ENCODE results near the gene DDIT4. TPM values are rescaled to one million over a fixed set of nuclear protein-coding genes. Genes with fewer than 3 reads are reported as not detected.

DDIT4 gene
- total and polyA plus RNA-seq, 9 of the 15 experiments (the other 6 are each of a cell fraction or from before 2014, with no cell fraction given), result 8.2 to 675 (median 159) TPM

- no peak for TF ChIP-seq MGA (IDR thresholded peaks at IDR 0.05)
- TF ChIP-seq, protein P1, sequence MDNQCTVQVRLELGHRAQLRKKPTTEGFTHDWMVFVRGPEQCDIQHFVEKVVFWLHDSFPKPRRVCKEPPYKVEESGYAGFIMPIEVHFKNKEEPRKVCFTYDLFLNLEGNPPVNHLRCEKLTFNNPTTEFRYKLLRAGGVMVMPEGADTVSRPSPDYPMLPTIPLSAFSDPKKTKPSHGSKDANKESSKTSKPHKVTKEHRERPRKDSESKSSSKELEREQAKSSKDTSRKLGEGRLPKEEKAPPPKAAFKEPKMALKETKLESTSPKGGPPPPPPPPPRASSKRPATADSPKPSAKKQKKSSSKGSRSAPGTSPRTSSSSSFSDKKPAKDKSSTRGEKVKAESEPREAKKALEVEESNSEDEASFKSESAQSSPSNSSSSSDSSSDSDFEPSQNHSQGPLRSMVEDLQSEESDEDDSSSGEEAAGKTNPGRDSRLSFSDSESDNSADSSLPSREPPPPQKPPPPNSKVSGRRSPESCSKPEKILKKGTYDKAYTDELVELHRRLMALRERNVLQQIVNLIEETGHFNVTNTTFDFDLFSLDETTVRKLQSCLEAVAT (IDR thresholded peaks at IDR 0.05), result no peak
- no peak for TF ChIP-seq ZNF274 (IDR thresholded peaks at IDR 0.05; ENCODE audit: borderline replicate concordance, low read depth, low read length)
- no peak for TF ChIP-seq RBM25 (IDR thresholded peaks at IDR 0.05; ENCODE audit: low read depth, low read length, severe bottlenecking)
Observed at GRCh38 chr10:72234560-72235095, 39.1 kb upstream of the DDIT4 start (continued).
